GM19099 (cell line): Measurements from ENCODE around the gene RPL14.

Source experiments
- POLR2A ChIP-seq: IDR thresholded peaks from 3 replicates; pipeline ENCODE4 v1.6.1; 2011; ENCODE audit warnings: low read depth; ENCODE audit not compliant: insufficient read length; ENCODE audit errors: extremely low read depth

Gene RPL14

GRCh38 chr3:40499952-40500351 is 42.8 kb downstream of the RPL14 start:
- TF ChIP-seq POLR2A: no peak

DNA sequence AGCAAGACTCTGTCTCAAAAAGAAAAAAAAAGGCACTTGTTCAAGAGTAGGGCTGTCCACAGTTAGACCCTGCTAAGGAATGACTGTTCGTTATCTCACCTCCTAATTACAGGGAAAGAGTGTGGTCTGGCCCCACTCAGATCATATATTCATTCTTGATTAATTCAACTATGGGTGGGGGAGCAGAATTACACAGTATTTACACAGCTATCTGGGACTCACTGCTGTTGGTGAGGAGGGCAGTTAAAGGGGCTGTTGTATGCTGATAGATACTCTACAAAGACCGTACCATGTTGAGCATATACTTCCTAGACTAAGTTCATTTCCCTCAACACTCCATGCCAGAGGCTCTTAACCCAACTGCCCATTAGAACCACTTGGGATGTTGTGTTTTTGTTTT is 44.9 kb downstream of the RPL14 start:
- TF ChIP-seq POLR2A: no peak

- no peak for TF ChIP-seq POLR2A
Observed at GRCh38 chr3:40504636-40505430, 47.7 kb downstream of the RPL14 start.

DNA sequence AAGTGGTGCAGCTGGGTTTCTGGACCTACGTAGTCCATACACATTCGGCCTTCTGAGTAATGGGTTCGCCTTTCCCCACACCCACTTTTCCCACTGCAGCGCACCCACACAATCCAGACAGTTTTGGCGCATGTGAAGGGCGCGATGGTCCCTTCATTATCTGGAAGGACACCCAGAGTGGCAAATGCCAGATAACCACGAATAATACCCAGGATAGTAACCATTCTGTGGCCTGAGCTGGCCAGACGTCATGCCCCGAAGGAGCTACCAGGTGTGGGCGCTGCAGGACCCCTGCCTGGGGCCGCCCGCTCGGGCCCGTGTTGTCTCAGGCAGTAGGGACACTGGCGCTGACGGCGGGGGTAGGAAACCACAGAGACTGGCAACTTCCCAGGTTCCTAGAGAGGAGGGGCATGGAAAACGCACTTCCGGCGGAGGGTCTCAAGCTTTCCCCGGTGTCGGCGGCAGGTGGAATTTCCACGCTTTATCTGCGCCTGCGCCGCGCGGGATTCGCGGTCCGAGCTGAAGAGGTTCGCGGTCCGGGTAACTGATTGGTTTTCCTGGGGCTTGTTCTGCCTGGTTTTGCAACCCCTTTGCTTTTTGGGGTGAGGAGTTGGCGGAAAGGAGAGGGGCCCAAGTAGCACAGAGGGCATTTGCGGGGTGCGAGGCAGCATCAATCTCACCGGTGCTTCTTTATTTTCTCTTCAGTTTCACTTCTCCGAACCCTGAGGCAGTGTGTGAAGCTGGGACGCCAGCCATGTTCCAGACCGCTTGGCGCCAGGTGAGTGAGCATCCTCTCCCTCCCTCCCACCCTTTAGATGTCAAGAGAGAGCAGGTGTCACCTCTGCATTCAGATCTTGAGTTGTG is 48.7 kb downstream of the RPL14 start, which contains the start of gene ZNF620:
Gene ZNF620, plus strand, starts transcription at position 441 of the 864 bp plus-strand sequence. Its CDS starts 314 bp downstream, at position 755.
- peak; percentile 59 for TF ChIP-seq POLR2A

GRCh38 chr3:40511031-40511718 is 54.0 kb downstream of the RPL14 start:
- no peak for TF ChIP-seq POLR2A

DNA sequence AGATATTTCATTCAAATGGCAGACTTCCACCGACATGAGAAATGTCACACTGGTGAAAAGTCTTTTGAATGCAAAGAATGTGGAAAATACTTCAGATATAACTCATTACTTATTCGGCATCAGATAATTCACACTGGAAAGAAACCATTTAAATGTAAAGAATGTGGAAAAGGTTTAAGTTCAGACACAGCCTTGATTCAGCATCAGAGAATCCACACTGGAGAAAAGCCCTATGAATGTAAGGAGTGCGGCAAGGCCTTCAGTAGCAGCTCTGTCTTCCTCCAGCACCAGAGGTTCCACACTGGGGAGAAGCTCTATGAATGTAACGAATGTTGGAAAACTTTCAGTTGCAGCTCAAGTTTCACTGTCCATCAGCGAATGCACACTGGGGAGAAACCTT is 59.1 kb downstream of the RPL14 start:
- no peak for TF ChIP-seq POLR2A

- TF ChIP-seq POLR2A: no peak
Observed at GRCh38 chr3:40518067-40518466, 60.9 kb downstream of the RPL14 start.
